ENCODE measurements around the gene POLDIP2.

Gene POLDIP2

DNA sequence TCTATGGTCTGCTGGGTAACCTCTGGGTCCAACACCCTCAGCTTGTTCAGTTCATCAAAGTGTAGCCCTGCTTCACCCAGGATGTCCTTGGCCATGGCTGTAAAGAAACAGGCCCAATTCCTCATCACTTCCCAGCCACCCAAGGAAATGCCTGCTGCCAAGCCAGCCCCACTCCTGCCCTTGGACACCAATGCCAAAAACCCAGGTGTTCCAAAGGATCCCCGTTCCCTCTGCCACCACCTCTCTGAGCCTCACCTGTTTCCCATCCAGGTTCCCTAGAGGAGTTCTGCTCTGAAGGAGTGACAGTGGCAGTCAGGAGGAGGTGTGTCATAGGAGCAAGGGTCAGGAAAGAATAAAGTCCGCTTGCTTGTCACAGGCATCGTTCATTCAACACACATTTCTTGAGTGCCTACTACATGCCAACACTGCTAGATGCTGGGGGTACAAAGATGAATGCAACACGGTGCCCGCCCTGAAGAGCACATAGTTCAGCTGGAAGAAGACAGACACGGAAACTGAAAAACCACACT lies 25.4 kb downstream of the POLDIP2 start:
- POLR2A ChIA-PET: no interaction called here
- CTCF ChIA-PET: interaction anchor here (1.4 to 3.0 kb wide), 2 partner anchors 12 to 100 kb away, joined by 3 to 15 read pairs; partner anchors contain the start of gene TMEM97

DNA sequence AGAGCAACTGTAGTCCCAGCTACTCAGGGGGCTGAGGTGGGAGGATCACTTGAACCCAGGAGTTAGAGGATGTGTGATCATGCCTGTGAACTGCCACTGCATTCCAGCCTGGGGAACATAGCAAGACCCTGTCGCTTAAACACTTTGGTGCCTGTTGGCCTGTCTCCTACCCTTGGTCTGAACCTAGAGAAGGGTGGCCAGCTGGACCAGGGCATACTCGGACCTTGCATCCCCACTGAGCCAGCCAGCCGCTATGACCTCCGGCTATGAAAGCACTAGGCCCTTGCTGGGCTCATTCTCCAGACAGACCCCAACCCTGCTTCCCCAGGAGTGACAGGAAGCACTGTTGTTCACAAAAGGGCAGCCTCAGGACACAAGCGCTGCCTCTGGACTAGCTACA lies 26.7 kb downstream of the POLDIP2 start:
- CTCF ChIA-PET: interaction anchor here (1.4 to 3.0 kb wide), 2 partner anchors 10 to 12 kb away, joined by 3 to 15 read pairs; partner anchors contain the start of gene TMEM97
- no peak for DNase-seq (ENCODE audit: extremely low spot score)
- POLR2A ChIA-PET: interaction anchor here (1.0 to 1.1 kb wide), 2 partner anchors 13 to 16 kb away, joined by 3 read pairs; no protein-coding TSS in a partner anchor
- TF ChIP-seq, protein P1, sequence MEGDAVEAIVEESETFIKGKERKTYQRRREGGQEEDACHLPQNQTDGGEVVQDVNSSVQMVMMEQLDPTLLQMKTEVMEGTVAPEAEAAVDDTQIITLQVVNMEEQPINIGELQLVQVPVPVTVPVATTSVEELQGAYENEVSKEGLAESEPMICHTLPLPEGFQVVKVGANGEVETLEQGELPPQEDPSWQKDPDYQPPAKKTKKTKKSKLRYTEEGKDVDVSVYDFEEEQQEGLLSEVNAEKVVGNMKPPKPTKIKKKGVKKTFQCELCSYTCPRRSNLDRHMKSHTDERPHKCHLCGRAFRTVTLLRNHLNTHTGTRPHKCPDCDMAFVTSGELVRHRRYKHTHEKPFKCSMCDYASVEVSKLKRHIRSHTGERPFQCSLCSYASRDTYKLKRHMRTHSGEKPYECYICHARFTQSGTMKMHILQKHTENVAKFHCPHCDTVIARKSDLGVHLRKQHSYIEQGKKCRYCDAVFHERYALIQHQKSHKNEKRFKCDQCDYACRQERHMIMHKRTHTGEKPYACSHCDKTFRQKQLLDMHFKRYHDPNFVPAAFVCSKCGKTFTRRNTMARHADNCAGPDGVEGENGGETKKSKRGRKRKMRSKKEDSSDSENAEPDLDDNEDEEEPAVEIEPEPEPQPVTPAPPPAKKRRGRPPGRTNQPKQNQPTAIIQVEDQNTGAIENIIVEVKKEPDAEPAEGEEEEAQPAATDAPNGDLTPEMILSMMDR (IDR thresholded peaks at IDR 0.05; ENCODE audit: control extremely low read depth, extremely low read depth, low read depth, missing control alignments): no peak

More for the DNA sequence above, 25.4 kb downstream of the POLDIP2 start:
- TF ChIP-seq, protein P1 (IDR thresholded peaks at IDR 0.05; ENCODE audit: control extremely low read depth, extremely low read depth, low read depth, missing control alignments): no peak
- DNase-seq (ENCODE audit: extremely low spot score): no peak

DNA sequence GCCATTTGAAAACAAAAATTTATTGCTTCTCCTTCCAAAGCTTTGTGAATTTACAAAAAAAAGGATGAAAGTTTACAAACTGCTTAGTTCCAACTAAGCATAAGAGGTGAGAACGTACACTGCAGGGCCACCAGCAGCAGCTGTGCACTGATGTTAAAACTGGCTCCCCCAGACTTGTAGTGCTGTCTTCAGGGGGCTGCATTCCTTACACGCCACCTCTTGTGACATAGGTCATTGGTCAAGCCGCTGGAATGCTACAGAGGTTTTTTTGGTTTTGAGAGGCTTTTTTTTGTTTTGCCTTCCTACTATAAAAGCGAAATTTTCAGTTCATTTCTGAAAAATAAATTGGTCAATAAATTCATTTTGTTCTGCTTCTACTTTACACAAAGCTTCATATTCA lies 29.0 kb downstream of the POLDIP2 start:
- no peak for DNase-seq (ENCODE audit: extremely low spot score)
- ChIA-PET CTCF (interaction anchor here (1.3 to 2.1 kb wide), 2 partner anchors 30 to 76 kb away, joined by 4 to 6 read pairs; no protein-coding TSS in a partner anchor), POLR2A (no interaction called here)
- TF ChIP-seq, protein P1 (IDR thresholded peaks at IDR 0.05; ENCODE audit: control extremely low read depth, extremely low read depth, low read depth, missing control alignments): no peak

DNA sequence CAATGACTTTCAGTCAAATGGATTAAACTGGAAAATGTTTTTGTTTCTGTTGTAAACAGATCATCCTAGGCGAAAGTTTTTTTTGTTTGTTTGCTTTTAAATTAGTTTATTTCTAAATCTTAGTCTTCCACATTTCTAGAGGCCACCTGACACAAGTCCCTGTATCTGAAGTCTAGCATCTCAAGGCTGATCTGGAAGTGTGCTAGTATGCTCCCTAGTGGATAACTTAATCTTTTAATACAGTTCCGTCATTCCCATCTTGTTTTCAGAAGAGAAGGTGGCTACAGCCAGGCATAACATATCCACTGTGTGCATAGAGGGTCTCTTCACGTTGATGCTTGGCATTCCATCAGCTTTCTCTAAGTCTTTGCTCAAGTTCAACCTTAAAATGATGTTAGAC lies 29.6 kb downstream of the POLDIP2 start:
- no peak for DNase-seq (ENCODE audit: extremely low spot score)
- TF ChIP-seq, protein P1 (IDR thresholded peaks at IDR 0.05; ENCODE audit: control extremely low read depth, extremely low read depth, low read depth, missing control alignments): no peak

DNA sequence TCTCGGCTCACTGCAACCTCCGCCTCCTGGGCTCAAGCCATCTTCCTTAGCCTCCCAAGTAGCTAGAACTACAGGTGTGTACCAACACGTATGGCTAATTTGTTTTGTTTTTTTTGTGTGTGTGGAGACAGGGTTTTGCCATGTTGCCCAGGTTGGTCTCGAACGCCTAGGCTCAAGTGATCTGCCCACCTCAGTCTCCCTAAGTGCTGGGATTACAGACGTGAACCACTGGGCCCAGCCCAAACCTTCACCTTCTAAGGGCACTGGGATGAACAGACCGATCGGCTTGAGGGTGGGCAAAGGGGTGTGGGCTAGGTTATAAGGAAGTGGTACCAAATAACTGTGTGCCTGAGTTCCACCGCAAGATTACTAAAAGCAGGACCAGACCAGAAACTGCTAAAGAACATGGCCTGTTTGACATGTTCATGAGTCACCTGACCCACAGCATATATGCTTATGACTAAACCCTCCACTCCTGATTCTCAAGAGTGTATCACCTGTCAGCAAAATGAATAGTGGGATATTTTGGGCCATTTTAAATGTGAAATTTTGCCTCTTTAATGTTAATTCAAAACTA lies 30.2 kb downstream of the POLDIP2 start:
- CTCF ChIA-PET: interaction anchor here (2.1 kb wide), 1 partner anchor 29 kb away, joined by 6 read pairs; no protein-coding TSS in a partner anchor
- POLR2A ChIA-PET: no interaction called here

More for the DNA sequence above, 29.6 kb downstream of the POLDIP2 start:
- ChIA-PET CTCF (interaction anchor here (1.3 to 2.1 kb wide), 2 partner anchors 30 to 76 kb away, joined by 4 to 6 read pairs; no protein-coding TSS in a partner anchor), POLR2A (no interaction called here)

DNA sequence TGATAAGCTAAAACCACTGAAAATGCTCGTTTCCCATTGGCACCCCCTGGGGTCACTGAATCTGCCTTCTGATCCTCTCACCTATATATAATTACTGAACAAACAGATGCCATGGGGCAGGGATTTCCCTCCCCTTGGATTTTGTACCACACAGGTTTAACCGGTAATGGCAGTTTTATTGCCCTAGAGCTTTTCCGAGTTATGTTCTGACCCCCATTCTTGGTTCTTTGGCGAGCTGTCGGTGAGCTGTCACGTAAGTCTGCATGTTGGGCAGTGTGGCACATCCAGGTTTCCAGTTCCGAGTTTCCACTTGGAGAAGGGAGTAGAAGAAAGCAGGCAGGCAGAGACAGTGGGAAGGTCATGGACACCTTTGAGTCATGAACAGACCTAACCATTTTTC lies 31.2 kb downstream of the POLDIP2 start:
- ChIA-PET CTCF (interaction anchor here (0.9 to 1.5 kb wide), 6 partner anchors 9 to 31 kb away, joined by 3 to 4 read pairs (median 3); partner anchors contain the start of genes IFT20, POLDIP2 and TNFAIP1), POLR2A (no interaction called here)
- TF ChIP-seq, protein P1 (IDR thresholded peaks at IDR 0.05; ENCODE audit: control extremely low read depth, extremely low read depth, low read depth, missing control alignments): no peak
- DNase-seq (ENCODE audit: extremely low spot score): no peak

More for the DNA sequence above, 30.2 kb downstream of the POLDIP2 start:
- TF ChIP-seq, protein P1 (IDR thresholded peaks at IDR 0.05; ENCODE audit: control extremely low read depth, extremely low read depth, low read depth, missing control alignments): no peak
- DNase-seq (ENCODE audit: extremely low spot score): no peak
